AG09319 (cell line): ENCODE results near the gene HIF3A.
"Not testable (repeated sequence)": the region's sequence is repeated elsewhere in the genome, so short reads cannot be mapped to it uniquely, and the experiment has no call there.

ENCODE experiments used
- DNase-seq: peaks from one replicate; pipeline ENCODE4 v3.0.0-alpha.2; 2010; ENCODE audit warnings: low read depth; ENCODE audit errors: extremely low read depth
- CTCF ChIP-seq: IDR thresholded peaks from 2 replicates; pipeline ENCODE4 v1.5.1; 2011; ENCODE audit warnings: low read depth, mild to moderate bottlenecking, inconsistent platforms, low read length, moderate library complexity

HIF3A gene

DNA sequence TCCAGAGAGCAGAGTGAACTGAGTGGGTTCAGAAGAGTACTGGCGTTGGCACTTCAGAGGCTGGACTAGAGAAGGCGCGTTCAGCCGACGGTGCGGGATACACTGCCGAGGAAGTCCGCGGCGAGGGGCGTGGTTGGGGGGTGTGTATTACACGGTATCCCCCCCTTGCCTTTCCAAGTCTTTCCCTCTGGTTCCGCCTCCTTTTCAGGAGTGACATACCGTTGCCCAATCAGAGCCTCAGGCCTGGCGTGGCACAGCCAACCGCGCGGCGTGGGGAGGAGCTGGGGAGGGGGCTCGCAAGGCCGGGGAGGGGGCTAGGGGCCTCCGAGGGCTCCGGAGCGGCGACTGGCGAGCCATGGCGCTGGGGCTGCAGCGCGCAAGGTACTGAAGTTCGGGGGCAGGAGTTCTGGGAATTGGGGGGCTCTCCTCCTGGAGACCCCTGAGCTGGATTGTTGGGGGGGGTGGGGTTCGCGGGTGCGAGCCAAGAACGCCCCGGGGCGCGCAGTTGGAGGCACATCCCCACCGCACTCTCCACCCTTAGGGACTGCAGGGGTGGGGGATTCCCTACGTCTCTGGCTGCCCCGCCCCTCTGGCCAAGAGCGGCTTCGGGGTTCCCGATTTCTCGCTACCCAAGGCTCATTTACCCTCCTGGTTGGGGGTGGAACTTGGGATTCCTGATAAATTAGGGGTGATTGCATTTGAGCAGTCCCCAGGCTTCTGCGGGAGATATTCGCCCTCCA is at the start of gene HIF3A:
Gene HIF3A, plus strand, starts transcription at position 321 of the 740 bp plus-strand sequence. Its CDS starts 35 bp downstream, at position 356.
- no peak for DNase-seq
- TF ChIP-seq CTCF: no peak

GRCh38 chr19:46250076-46250735 is 46.6 kb upstream of the HIF3A start:
- DNase-seq: no peak
- TF ChIP-seq CTCF: no peak

DNA sequence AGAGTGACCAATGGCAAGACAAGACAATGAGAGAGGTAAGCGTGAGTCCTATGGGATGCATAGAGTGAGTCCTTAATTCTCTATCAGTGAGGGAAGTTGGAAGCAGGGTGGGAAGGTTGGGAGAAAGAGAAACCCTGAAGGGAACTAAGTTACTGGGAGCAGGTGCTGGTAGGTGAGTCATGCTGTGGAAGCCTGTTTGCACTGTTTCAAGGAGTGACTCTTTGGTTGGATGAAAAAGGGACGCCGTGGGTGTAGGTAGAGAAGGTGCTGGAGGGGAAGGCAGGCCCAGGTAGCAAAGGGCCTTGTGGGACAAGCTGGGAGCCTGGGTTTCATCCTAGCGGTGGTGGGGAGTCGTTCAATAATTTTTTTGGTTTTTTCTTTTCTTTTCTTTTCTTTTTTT is 45.4 kb upstream of the HIF3A start:
- no peak for TF ChIP-seq CTCF
- no peak for DNase-seq

DNA sequence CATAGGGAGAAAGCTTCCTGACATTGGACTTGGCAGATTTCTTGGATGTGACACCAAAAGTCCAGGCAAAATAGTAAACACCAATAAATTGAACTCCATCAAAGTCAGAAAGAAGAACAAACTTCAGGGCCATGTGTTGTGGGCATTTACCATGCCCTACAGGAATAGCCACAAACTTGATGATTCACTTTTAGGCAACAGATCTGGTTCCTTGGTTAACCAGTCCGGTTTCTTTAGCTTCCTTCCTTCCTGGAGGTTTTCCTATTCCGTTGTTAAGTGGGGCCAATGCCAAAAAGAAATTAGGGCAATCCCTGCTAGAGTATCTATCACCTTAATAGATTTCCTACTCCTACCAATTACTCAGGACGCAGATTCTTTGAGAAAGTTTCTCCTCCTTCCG is 42.1 kb upstream of the HIF3A start:
- DNase-seq: no peak
- TF ChIP-seq CTCF: no peak

GRCh38 chr19:46256855-46257254 is 40.0 kb upstream of the HIF3A start:
- no peak for DNase-seq
- TF ChIP-seq CTCF: no peak

- not testable (repeated sequence) for DNase-seq
These were observed 35.3 kb upstream of the HIF3A start for GRCh38 chr19:46261501-46261900.

- not testable (repeated sequence) for DNase-seq
These were observed 34.1 kb upstream of the HIF3A start for GRCh38 chr19:46262684-46263296.

- not testable (repeated sequence) for DNase-seq
These were observed 32.0 kb upstream of the HIF3A start for GRCh38 chr19:46264801-46265200.
